ENCODE data around the gene PABPN1L.

PABPN1L gene

GRCh38 chr16:88870608-88871348 lies 4.3 kb upstream of the PABPN1L start:
- no peak for DNase-seq

- no peak for DNase-seq
These were observed 3.2 kb upstream of the PABPN1L start for GRCh38 chr16:88869673-88869980.

GRCh38 chr16:88868974-88869672 lies 2.7 kb upstream of the PABPN1L start:
- no peak for DNase-seq

- no peak for DNase-seq
These were observed 1.3 kb upstream of the PABPN1L start for GRCh38 chr16:88867581-88868246.

- DNase-seq: no peak
These were observed 718 bp downstream of the PABPN1L start for GRCh38 chr16:88865742-88866141.

GRCh38 chr16:88865310-88865709 lies 1.1 kb downstream of the PABPN1L start:
- no peak for DNase-seq

GRCh38 chr16:88864521-88864920 lies 1.9 kb downstream of the PABPN1L start:
- DNase-seq: no peak

- DNase-seq: no peak
These were observed 2.4 kb downstream of the PABPN1L start for GRCh38 chr16:88864099-88864498.

GRCh38 chr16:88863426-88863825 lies 3.0 kb downstream of the PABPN1L start:
- DNase-seq: no peak

GRCh38 chr16:88862968-88863367 lies 3.5 kb downstream of the PABPN1L start:
- DNase-seq: no peak

- no peak for DNase-seq
These were observed 5.1 kb downstream of the PABPN1L start for GRCh38 chr16:88861359-88861758.

GRCh38 chr16:88859381-88860091 lies 6.9 kb downstream of the PABPN1L start:
- no peak for DNase-seq

GRCh38 chr16:88857728-88858339 lies 8.6 kb downstream of the PABPN1L start:
- DNase-seq: peak in 55 of 58 donors; percentile 4 to 85 (median 63)

- peak; percentile 81 to 99 (median 97) for DNase-seq
These were observed 9.4 kb downstream of the PABPN1L start, which contains the start of the genes GALNS and TRAPPC2L for GRCh38 chr16:88856828-88857727. Gene GALNS, minus strand, starts transcription at chr16:88856947. Its CDS starts 70 bp downstream, at chr16:88856877. Gene TRAPPC2L, plus strand, starts transcription at chr16:88857127. Its CDS starts 24 bp downstream, at chr16:88857151.

GRCh38 chr16:88856122-88856827 lies 10.2 kb downstream of the PABPN1L start:
- DNase-seq: peak in 6 of 58 donors; percentile 24 to 44 (median 40)

- DNase-seq: no peak
These were observed 10.7 kb downstream of the PABPN1L start for GRCh38 chr16:88855736-88856121.

- no peak for DNase-seq
These were observed 11.3 kb downstream of the PABPN1L start for GRCh38 chr16:88855176-88855575.

GRCh38 chr16:88854306-88855111 lies 12.0 kb downstream of the PABPN1L start:
- DNase-seq: no peak
